AG04450 (cell line): ENCODE measurements around the gene PLA2G2C. TPM values are rescaled to one million over a fixed set of nuclear protein-coding genes. Genes with fewer than 3 reads are reported as not detected.

ENCODE experiments used
- CTCF ChIA-PET: fragments of 300-600, 350-600 bp; formaldehyde crosslinking; extraction: SDS; loops from one replicate; lab custom pipeline; 2022; ENCODE audit warnings: antibody characterized with exemption, inconsistent platforms; lab: Charles Lee
- POLR2A ChIA-PET: fragments of 350-600 bp; formaldehyde crosslinking; extraction: SDS; loops from one replicate; lab custom pipeline; 2021; ENCODE audit warnings: antibody characterized with exemption, inconsistent platforms; lab: Yijun Ruan, JAX
- DNase-seq: peaks from one replicate; pipeline ENCODE4 v3.0.0-alpha.2; 2011; ENCODE audit warnings: low read depth, low spot score
- H3K27ac ChIP-seq: one replicate; pipeline ENCODE4 v1.5.1; 2012; ENCODE audit warnings: low read depth, low read length, control low read depth
- H3K27me3 ChIP-seq: one replicate; pipeline ENCODE4 v1.6.0; 2012; ENCODE audit warnings: low read length; ENCODE audit not compliant: control insufficient read depth, insufficient read depth
- H3K4me3 ChIP-seq: 2 replicates; pipeline ENCODE4 v1.5.1; 2011; ENCODE audit warnings: mild to moderate bottlenecking, low read depth, low read length, control low read depth
- H3K9me3 ChIP-seq: 2 replicates; pipeline ENCODE4 v1.5.1; 2012; ENCODE audit warnings: low read length; ENCODE audit not compliant: control insufficient read depth, insufficient read depth
- polyA plus RNA-seq: library from polyadenylated mRNA; depleted of rRNA; stranded (reverse); fragments of >200 nt; gene quantifications from 2 replicates; pipeline ENCODE4 v1.2.3, GENCODE V29; 2011
- TF ChIP-seq, protein P1 (sequence below): IDR thresholded peaks from 2 replicates; pipeline ENCODE4 v1.5.1; 2011; ENCODE audit warnings: low read depth, low read length, control low read depth, inconsistent platforms

PLA2G2C gene
- polyA plus RNA-seq, 1 experiment: not detected

DNA sequence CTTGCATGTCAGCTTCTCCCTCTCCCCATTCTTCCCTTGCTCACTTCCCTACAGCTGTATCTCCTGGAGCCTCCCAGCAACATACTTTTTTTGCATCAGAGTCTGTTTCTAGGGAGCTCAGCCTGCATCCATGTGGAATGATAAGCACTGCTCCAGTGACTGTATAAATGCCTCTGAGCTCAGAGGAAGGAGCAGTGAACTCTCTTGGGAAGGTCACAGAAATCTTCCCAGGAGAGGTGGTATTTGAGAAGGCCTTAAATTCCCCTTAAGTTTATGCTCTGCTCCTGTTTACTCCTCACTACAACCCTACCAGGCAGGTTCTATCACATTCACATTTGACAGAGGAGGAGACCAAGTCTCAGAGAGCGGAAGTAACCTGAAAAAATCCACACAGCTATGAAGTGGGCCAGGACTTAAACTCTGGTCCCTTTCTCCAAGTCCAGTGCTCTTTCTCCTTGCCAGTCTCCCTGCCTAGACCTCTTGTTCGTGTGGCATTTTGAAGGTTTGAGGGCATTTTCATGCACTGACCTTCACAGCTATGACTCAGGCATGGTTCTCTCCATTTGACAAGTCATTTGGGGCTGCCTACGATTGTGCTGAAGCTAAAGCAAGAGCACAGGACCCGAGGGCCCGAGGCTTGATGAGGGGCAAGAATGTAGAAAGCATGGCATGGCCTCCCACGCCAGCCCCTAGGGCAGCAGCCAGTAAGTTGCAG, 6.0 kb downstream of the PLA2G2C start:
- H3K4me3 ChIP-seq: no peak overlapping the region
- ChIA-PET POLR2A (interaction anchor here (0.6 kb wide), 1 partner anchor 32 kb away, joined by 6 read pairs; no protein-coding TSS in a partner anchor), CTCF (interaction anchor here (0.6 to 2.5 kb wide), 3 partner anchors 15 to 32 kb away, joined by 8 to 14 read pairs (median 10); no protein-coding TSS in a partner anchor)

DNA sequence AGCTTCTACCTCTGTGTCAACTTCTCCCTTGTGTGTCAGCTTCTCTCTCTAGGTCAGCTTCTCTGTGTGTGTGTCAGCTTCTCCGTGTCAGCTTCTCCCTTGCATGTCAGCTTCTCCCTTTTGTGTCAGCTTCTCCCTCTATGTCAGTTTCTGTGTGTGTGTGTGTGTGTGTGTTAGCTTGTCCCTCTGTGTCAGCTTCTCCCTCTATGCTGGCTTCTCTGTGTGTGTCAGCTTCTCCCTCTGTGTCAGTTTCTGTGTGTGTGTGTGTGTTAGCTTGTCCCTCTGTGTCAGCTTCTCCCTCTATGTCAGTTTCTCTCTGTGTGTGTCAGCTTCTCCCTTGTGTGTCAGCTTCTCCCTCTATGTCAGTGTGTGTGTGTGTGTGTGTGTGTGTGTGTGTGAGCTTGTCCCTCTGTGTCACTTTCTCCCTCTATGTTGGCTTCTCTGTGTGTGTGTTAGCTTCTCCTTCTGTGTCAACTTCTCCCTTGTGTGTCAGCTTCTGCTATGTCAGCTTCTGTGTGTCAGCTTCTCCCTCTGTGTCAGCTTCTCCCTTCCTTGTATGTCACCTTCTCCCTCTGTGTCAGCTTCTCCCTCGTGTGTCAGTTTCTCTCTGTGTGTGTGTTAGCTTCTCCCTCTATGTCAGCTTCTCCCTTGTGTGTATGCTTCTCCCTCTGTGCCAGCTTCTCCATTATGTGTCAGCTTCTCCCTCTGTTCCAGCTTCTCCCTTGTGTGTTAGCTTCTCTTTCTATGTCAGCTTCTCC, 6.8 kb downstream of the PLA2G2C start:
- ChIA-PET CTCF (interaction anchor here (0.6 to 2.5 kb wide), 4 partner anchors 16 to 205 kb away, joined by 3 to 14 read pairs (median 9); no protein-coding TSS in a partner anchor), POLR2A (interaction anchor here (0.6 kb wide), 1 partner anchor 55 kb away, joined by 5 read pairs; no protein-coding TSS in a partner anchor)
- Histone ChIP-seq H3K27me3 (peaks cover 24% of the 10 kb centered on the region), H3K4me3 (no peak overlapping the region), H3K27ac (no peak overlapping the region), H3K9me3 (no peaks in the 10 kb centered on the region)
- no peak for DNase-seq
- TF ChIP-seq, protein P1, sequence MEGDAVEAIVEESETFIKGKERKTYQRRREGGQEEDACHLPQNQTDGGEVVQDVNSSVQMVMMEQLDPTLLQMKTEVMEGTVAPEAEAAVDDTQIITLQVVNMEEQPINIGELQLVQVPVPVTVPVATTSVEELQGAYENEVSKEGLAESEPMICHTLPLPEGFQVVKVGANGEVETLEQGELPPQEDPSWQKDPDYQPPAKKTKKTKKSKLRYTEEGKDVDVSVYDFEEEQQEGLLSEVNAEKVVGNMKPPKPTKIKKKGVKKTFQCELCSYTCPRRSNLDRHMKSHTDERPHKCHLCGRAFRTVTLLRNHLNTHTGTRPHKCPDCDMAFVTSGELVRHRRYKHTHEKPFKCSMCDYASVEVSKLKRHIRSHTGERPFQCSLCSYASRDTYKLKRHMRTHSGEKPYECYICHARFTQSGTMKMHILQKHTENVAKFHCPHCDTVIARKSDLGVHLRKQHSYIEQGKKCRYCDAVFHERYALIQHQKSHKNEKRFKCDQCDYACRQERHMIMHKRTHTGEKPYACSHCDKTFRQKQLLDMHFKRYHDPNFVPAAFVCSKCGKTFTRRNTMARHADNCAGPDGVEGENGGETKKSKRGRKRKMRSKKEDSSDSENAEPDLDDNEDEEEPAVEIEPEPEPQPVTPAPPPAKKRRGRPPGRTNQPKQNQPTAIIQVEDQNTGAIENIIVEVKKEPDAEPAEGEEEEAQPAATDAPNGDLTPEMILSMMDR: no peak

More for the DNA sequence above, 6.0 kb downstream of the PLA2G2C start:
- H3K9me3 ChIP-seq: no peaks in the 10 kb centered on the region
- H3K27me3 ChIP-seq: peaks cover 24% of the 10 kb centered on the region
- DNase-seq: no peak
- H3K27ac ChIP-seq: no peak overlapping the region
- TF ChIP-seq, protein P1: no peak

DNA sequence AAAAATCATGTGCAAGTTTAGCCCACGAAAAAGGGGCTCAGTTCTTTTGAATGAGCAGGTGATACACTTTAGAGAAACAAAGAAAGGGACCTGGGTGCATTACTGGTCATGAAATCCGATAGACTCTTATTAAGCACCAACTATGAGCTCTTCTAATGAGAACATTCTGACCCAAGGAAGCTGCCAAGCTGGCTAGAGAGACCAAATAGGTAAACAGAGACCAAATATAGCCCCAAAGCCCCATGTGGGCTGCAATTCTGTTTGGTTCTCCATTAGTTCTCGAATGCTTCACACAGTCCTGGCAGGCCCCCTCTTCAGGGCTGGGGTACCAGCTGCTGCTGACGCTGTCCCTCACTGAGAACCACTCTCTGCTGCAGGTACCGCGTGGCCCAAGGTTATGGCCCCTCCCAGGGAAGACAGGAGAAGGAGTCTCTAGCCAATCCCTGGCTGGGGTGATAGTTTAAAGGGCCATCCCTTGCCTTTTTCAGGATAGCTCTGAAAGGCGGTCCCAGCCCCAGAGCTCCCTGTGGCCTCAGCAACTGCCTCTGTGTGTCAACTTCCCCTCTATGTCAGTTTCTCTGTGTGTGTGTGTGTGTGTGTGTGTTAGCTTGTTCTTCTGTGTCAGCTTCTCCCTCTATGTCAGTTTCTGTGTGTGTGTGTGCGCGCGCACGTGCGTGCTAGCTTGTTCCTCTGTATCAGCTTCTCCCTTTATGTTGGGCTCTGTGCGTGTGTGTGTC, 7.5 kb downstream of the PLA2G2C start:
- no peaks in the 10 kb centered on the region for H3K9me3 ChIP-seq
- DNase-seq: no peak
- POLR2A ChIA-PET: interaction anchor here (0.6 kb wide), 1 partner anchor 54 kb away, joined by 5 read pairs; no protein-coding TSS in a partner anchor
- no peak overlapping the region for H3K27ac ChIP-seq
- H3K4me3 ChIP-seq: no peak overlapping the region
- TF ChIP-seq, protein P1: no peak
- CTCF ChIA-PET: interaction anchor here (0.5 to 2.5 kb wide), 4 partner anchors 16 to 204 kb away, joined by 3 to 14 read pairs (median 6); no protein-coding TSS in a partner anchor
- H3K27me3 ChIP-seq: peaks cover 23% of the 10 kb centered on the region

DNA sequence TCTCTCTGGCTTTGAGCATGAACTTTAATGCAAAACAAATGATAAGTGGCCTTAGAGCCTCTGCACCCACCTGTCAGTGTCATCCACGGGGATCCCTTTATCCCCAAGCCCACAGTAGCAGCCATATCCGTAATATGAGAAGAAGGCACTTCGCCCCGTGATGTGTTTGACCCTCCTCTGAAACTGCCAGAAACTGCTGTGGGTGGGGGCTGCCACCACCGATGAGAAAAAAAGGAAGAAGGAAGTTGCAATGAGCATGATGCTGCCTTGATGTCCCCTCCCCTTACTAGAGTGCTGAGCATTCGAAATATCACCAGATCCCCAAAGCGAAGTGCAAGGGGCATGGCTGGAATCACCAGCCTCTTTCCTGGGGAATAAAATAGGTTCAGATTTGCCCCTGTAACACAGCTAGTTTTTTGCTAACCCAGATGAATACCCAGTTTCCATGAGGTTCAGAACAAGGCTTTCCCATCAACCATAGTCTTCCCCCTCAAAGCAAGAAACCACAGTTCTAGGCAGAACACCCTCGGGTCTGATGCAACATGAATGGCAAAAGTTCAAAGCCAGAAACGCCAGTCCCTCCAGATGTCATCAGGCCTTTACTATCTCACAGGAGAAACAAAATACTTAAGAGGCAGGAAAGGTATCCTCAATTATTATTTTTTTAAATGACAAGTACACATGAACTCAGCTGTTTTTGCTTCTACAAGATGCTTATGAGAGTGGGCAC, 11.2 kb downstream of the PLA2G2C start:
- Histone ChIP-seq H3K4me3 (no peak overlapping the region), H3K9me3 (no peaks in the 10 kb centered on the region), H3K27me3 (peaks cover 15% of the 10 kb centered on the region), H3K27ac (no peak overlapping the region)
- ChIA-PET CTCF (interaction anchor here (1.0 to 1.4 kb wide), 2 partner anchors 10 to 38 kb away, joined by 3 to 5 read pairs; no protein-coding TSS in a partner anchor), POLR2A (no interaction called here)
- DNase-seq: no peak
- TF ChIP-seq, protein P1: no peak
